ENCODE results near the gene E2F1.

Gene E2F1

DNA sequence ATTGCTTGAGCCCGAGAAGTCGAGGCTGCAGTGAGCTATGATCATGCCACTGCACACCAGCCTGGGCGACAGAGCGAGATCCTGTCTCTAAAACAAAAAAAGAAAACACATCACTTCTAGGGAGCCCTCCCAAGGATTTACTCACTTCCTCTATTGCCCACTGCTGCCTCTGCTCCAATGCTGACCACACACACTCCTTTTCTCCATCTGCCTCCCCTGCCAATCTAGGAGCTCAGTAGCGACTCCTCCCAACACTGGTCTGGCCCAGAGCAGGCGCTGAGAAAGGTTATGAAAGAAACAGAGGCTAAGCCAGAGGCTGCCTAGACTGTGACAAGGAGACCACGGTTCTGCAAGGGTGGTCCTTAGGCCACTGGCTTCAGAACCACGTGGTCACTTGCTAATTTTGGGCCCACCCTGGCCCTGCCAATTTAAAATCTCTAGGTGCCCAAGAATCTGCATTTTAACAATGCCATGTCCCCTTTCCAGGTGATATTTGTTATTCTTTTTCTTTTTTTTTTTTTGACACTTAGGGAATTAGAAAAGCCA, 1.3 kb upstream of the E2F1 start:
- DNase-seq = no peak

DNA sequence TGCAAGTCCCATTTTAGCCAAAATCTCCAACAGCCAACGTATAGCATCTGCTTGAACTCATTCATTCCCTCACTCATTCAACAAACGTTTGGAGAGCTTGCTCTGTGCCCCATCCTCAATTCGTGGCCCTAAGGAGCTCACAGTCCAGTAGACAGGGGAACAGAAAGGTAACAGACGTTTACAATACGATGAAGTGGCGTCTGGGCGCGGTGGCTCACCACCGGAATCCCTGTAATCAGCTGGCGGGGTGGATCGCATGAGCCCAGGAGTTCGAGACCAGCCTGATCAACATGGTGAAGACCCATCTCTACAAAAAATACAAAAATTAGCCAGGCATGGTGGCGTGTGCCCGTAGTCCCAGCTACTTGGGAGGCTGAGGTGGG, 790 bp upstream of the E2F1 start:
- no peak for DNase-seq

DNA sequence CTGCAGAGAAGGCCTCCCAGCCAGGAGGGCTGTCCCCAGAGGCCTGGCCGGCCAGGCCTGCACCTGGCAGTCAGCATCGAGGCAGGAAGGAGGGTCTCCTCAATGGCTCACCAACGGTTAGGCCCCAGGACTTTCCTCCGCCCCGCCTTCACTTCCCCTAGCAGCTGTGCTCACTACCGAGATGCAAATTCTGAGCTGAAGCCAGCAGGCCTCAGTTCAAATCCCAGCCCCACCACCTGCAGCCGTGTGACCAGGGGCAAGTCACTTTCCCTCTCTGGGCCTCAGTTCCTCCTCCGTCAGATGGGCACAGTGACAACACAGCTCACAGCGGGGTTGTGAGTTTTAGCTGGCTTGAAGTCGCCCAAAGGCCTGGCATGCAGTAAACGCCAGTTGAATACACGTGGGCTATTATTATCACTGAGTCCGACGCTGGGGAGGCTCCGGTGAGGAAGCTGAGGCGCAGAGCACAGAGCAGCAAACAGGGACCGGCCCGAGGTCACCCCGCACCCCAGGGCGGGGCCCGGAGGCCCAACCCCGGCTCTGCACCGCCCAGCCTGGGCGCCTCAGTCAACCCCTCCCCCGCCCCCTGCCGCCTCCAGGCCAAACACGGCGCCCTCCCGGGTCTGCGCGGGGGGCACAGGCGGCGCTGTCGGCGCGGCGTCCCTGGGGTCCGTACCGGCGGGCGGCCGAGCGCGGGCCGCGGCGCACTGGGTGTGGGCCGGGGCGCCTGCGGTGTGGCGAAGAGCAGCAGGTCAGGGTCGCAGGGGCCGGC, 671 bp downstream of the E2F1 start:
- peak; percentile 80 to 94 for DNase-seq

DNA sequence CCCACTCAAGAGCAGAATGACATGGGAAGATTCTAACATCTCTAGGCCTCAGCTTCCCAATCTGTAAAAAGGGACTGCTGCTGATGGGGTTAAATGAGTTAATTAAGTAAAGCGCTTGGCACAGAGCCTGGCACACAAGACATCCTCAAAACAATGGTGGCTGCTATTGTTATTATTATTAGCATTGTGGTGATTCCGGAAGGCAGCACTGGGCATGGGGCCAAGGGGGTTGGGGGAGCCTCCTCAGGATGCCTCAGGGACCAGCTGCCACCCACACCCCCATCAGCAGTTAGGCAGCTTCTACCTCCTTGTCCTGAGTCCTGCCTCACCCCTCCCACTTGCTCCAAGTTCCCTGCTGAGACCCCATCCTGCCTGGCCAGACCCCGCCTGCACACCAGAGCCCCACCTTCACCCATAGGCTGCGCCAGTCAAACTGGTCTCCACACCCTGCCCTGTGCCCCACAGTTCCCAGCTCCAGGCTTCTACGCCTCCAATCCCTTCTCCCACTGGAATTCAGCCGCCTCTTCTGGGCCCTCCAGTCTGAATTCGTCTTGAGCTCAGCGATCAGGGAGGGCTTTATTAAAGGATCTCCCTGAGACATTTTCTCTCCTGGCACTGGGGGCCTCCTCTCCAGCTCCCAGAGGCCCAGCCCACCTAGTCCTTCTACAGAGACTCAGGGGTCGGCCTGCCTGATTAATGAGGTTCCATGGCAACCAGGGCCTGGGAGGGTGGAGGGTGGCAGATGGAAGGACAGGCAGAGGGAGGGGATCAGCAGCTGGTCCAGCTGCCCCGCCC, 1.5 kb downstream of the E2F1 start:
- DNase-seq = peak in 1 of 2 experiments; percentile 65

DNA sequence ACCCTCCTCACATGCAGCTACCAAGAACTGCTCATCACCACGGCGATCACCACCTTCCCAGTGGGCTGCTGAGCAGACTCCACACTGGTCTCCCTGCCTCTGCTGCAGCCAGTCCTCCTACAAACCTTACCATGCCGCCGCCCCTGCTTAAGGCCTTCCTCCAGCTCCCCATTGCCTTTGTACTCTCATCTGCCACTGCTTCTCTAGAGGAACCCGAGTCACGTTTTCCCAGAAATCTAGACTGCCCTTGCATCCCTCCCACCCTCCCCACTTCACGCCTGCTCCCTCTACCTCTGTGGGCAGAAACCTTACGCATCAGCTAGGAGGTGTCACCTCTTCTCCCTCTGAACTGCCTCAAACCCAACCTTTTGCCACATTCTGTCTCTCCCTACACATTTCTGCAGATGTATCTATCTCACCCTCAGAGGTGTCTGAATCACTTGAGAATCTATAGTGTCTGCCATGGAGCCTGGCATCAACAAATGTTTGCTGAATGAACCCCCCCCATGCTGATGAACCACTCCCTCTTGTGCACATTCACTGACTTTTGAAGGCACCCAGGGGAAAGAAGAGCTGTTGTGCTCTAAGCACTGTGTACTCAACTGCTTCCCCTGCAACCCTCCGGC, 4.3 kb downstream of the E2F1 start:
- DNase-seq = no peak

DNA sequence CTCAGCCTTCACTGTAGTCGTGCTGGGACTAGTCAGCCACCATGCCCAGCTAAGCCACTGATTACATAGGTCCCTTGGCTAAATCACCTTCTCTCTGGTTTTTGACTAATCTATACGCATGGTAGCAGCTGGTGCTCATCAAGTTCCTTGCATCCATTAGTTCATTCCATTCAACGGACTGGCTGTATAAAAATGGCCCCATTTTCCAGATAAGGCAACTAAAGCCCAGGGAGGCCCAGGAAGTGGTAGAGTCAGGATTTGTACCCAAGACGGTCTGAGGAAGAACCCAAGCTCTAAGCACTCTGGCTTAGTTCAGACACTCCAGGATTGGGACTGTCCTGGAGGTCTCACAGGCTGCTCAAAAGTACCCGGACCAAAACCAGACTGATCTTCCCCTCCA, 4.9 kb downstream of the E2F1 start:
- no peak for DNase-seq

DNA sequence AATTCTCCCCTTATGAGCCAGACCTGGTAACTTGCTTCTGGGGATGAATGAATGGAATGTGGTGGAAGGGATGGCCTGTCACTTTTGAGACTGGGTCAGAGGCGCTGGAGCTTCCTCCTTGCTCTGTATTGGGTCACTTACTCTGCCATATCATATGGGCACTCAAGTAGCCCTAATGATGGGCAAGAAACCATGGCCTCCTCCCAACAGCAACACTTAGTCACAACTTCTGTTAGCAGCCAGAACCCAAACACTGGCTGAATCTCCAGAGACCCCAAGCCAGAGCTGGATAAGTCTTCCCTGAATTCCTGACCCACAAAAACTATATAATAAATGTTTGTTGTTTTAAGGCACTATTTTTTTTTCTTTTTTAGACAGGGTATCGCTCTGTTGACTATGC, 5.5 kb downstream of the E2F1 start:
- no peak for DNase-seq

DNA sequence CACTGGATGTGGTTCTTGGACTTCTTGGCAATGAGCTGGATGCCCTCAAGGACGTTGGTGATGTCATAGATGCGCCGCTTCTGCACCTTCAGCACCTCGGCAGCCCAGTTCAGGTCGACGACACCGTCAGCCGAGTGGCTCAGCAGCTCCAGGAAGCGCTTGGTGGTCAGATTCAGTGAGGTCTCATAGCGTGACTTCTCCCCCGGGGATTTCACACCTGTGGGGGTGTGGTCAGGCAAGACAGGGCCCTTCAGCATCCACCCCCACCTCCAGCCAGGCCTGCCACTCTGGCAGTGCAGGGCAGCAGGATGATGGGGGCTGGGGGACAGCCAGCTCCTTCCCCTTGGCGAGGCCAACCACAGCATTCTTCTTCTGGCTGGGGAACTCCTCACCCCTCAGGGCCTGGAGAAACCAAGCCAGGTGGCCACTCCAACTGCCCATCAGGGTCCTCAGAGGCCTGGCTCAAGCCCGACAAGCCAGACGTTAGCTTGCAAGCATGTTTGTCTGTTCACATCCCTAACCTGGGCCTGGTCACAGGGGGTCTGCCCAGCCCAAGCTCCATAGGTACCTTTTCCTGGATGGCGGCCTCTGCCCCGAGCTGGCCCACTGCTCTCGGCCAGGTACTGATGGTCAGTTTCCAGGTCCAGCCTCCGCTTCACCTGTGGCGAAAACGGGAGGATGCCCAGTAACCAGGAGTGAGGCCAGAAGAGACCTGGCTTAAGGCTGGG, 6.3 kb downstream of the E2F1 start:
- DNase-seq = no peak

DNA sequence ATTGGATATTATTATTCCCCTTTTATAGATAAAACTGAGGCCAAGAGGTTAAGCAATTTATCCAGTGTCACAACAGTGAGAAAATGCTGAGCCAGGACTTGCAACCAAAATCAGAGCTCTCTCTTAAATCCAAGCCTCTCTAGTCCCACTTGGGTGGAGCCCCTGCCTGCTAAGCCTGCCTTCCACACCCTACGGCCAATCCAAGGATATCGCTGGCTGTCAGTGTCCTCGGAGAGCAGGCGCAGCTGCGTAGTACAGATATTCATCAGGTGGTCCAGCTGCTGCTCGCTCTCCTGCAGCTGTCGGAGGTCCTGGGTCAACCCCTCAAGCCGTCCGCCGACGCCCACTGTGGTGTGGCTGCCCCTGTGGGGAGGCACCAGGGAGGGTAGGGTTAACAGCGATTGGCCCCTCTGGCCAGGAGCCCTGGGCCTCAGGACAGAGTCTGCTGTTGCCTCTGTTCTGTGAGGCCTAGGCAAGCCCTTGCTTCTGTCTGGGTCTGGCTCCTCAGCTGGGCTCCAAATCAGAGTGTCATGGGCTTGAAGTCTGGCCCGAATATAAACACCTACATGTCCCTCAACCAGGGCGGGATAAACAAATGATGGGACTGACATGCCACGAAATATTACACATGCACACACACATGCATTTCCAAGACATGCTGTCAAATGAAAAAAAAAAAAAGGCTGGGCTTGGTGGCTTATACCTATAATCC, 8.0 kb downstream of the E2F1 start:
- DNase-seq = no peak

DNA sequence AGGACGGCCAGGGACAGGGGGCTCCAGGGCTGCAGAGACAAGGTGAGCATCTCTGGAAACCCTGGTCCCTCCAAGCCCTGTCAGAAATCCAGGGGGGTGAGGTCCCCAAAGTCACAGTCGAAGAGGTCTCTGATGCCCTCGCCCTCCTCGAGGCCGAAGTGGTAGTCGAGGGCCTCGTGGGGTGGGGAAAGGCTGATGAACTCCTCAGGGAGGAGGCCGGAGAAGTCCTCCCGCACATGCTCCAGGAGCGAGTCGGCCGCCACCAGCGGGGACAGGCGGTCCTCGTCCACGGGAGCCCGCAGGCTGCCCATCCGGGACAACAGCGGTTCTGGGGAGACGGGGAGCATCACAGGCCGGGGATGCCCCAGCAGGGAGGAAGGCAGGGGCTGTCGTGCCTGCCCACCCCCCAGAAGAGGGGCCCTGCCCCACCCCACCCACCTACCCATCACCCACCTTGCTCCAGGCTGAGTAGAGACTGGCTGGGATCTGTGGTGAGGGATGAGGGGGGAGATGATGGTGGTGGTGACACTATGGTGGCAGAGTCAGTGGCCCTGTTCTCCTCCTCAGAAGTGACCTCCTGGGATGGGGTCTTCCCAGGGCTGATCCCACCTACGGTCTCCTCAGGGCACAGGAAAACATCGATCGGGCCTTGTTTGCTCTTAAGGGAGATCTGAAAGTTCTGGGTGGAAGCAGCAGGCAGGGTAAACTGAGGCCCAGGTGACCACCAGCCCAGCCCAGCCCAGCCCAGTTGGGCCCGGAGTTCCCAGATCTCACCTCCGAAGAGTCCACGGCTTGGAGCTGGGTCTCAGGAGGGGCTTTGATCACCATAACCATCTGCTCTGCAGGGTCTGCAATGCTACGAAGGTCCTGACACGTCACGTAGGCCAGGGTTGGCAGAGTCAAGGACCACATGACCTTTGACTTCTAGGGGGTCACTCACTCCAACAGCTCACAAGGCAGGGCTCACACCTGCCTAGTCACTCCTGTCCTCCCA, 9.2 kb downstream of the E2F1 start:
- no peak for DNase-seq

DNA sequence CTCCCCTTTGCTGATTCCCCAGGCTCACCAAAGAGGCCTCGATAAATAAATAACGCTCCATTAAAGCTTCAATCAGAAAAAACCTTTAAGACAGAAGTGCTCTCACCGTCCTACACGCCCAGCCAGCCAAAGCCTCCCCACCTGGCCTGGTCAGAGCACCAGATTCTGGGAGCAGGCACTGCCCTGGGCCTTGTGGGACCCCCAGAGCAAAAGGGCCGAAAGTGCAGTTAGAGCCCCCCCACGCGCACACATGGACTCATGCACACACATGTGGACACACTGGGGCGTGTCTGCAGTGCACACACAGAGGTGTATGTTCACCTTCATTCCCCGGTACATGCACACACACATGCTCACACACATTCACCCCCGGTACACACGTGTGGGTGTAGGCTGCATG, 10.1 kb downstream of the E2F1 start:
- no peak for DNase-seq

DNA sequence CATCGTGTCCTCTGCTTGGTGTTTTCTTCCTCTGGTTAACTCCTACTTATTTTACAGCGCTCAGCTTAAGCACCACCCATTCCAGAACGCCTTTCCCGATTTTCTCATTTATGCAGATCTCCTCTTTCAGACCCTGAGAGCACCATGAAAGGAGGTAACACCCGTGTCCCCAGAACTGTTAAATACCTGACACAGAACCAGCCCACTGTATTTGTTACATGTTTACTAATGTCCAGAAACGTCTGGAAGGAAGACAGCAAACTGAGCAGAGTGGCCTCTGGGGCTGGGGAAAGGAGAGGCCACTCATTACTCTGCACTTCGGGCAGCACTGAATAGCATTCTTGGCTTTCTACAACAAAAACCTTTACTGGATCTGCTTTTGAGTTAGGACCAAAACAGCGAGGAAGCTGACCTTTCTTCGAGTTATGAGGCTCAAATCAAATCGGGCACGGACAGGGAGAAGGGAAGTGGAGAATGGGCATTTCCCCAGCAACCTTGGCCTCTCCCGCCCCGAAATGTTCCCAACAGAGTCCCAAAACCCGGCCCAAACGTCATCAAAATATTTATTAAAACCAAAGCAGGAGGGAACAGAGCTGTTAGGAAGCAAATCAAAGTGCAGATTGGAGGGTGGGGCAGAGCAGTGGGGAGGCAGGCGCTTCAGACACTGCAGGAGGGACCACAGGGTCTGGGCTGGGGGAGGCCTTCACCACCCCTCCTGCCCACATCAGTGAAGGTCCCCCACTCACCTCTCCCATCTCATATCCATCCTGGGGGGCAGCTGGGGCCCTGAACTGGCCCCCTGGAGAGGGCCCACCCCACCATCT, 10.8 kb downstream of the E2F1 start:
- no peak for DNase-seq

DNA sequence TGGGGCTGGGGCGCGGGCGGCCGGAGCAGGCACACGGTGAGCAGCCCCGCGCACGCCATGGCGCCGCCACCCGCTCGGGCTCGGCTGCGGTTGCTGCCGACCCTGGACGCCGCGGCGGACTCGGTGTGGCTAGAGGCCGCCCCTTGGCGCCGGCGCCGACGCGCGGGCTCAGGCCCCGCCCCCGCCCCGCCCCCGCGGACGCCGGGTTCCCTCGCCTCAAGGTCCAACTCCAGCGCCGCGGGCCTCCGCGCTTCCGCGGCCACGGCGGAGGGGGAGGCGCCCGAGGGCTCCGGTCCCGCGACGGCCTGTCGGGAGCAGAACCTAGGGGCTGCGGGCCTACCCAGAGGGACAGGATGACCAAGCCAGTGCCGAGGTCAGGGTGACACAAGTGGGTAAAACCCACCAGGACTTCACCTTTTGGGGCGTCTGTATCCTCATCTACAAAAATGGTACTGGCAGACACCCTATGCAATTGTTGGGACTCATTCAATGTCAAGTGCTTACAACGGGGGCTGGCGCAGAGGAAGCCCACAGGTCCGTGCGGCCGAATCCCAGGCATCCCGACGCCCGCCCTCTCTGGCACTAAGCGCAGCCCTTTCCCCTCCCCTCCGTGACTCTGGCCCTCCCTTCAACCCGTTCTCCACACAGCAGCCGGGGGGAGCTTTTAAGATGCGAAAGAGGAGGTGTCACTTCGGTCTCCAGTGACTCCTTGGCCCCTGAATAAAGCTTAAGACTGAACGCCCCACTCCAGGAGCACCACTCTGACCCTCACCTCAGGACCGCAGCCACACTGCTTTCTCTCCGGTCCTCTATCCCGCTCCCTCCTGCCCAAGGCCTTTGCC, 11.7 kb downstream of the E2F1 start, which contains the start of gene NECAB3:
Gene NECAB3, minus strand, starts transcription at position 135 of the 842 bp plus-strand sequence. Its CDS starts 76 bp downstream, at position 59.
- peak in 1 of 2 experiments; percentile 95 for DNase-seq

DNA sequence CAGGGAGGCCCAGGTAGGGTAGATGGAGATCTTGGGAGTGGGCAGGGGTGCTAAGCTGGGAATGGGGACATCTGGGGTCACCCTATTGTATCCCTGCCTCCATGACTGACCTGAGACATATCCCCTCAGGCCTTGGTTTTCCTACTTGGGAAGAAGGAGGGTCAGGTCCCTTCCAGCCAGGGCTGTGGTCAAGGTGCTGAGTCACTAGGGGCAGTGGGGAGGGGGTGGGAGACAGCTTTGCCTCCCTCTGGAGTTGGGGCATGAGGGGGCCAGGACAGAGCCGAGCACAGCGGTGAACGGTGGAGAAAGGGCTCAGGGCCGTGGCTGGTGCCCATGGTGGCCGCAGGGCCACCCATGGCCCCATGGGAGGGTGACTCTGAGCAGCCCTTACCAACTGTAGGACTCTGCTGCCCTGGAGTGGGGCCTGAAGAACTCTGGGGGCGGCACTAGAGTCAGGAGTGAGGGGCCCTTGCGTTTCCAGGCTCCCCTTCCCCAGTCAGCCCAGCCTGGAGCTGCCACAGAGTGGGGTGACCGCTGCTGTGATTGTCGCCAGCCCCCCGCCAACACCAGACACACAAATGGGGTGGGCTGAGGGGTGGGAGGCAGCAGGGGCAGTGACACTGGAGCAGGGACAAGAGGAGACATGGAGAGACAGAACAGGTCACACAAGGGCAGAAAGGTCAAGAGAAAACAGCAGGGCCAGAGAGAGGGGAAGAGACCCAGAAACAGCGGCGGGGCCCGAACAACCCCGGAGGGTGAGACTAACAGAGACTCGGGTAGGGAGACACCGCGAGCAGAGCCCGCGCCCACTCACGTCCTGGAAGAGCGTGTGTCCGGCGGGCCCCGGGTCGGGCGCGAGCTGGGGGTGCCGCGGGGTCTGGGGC, 12.5 kb downstream of the E2F1 start:
- no peak for DNase-seq

DNA sequence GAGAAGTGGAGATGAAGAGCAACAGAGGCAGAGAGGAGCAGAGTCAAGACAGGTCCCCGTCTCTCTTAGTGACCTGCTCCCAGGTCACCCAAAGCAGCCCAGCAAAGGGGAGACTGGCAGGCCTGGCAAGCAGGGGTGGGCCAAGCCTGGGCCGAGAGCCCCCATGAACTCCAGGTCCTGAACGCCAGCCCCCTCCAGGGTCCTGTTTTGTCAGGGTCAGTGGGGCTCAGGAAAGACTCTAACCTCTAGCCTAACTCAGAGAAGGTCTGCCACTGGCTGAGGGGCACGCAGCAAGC, 13.1 kb downstream of the E2F1 start:
- no peak for DNase-seq

DNA sequence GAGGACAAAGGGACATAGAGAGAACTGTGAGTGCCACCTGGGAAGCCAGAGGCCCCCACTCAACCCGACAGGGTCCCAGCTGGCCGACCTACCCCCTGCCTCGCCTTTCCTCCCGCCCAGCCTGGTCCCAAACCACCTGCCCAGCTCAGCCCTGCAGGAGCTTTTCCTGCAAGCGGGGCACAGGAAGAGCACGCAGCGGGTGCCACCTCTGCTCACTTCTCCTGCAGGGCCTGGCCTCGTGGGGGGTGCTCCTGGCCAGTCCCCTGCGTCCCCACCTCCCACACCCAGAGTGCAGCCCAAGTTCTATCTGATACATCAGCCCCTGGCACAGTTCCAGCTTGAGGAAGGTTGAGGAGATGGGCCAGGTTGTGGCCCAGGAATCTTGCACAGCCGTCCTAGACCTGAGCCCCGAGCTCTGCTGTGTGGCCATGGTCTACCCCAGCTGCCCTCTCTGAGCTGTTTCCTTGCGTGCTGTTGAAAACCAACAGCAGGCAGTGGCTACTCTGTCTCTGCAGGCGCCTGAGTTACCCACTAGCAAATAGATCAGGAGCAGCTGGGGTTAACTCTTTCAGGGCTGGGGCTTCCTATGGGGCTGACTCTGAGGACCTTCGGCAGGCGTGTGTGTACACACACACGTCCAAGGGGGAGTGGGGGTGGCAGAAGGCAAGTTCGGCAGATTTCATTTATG, 13.6 kb downstream of the E2F1 start:
- DNase-seq = peak in 1 of 2 experiments; percentile 57

DNA sequence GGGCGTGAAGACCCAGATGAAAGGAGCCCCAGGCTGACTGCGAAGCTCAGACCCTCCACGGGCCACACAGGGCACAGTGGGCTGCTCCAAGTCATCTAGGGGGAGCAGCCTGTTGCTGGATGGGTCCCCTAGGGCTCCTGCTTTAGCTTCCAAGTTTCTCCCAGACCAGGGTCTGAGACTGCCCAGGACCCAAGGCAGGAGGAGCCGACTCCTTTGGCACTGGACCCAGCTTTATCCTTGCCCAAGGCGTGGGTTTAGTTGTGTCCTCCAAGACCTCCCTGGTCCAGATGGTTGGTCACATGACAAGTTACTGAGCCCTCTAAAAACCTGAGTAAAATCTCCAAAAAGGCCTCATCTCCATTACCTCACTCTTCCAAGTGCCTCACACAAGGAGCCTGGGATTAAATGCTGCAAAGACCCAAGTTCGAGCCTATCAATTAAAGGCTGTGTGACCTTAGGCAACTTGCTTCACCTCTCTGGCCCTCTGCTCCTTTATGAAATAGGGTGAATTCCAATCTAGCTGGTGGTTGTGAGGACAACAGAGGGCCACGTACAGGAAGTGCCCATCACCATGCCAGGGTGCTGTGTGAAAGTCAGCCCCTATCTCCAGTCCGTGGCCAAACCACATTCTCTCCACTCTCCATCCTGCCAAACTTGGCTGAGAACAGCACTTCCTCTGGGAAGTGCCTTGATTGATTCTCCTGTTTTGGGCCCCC, 14.5 kb downstream of the E2F1 start:
- no peak for DNase-seq

All from NCI-H526 (cell line).